Subcutaneous preadipocyte (primary cell): ENCODE results near the gene DHRS13. TPM values are rescaled to one million over a fixed set of nuclear protein-coding genes. Genes with fewer than 3 reads are reported as not detected.

Experiments
- total RNA-seq: library from RNA; depleted of rRNA; stranded (reverse); fragments of >200 nt; gene quantifications from 2 replicates; pipeline ENCODE4 v1.2.3, GENCODE V29; 2012

The DHRS13 gene, protein sequence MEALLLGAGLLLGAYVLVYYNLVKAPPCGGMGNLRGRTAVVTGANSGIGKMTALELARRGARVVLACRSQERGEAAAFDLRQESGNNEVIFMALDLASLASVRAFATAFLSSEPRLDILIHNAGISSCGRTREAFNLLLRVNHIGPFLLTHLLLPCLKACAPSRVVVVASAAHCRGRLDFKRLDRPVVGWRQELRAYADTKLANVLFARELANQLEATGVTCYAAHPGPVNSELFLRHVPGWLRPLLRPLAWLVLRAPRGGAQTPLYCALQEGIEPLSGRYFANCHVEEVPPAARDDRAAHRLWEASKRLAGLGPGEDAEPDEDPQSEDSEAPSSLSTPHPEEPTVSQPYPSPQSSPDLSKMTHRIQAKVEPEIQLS
- total RNA-seq, result 4.8 and 5.5 TPM in 2 replicates

DNA sequence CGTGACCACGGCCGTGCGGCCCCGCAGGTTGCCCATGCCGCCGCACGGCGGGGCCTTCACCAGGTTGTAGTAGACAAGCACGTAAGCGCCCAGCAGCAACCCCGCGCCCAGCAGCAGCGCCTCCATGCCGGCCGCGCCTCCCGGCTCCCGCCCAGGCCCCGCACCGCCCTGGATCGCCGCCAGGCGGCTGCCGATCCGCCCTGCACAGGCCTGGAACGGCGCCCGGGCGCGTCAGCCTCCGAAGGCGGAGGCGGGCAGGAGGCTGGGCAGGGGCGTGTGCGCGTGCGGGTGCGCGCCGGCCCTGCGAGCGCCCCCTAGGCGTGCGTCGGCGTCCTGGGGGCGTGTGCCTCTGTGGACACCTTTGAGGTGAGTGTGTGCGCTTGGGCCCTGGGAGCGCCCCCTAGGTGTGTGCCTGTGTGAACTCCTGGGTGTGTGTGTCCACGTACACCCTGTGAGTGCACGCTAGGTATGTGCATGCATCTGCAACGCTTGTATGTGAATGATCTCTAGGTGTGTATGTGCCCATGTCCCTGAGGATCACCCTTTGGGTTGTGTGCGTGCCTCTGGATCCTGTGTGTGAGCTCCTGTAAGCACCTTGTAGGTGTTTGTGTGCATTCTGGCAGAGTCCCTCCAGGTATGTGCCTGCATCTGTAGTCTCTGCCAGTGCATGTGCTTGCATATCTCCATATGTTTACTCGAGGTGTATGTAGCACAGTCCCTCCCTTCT, at the start of gene DHRS13:
Gene DHRS13, minus strand, starts transcription at position 261 of the 727 bp plus-strand sequence. Its CDS starts 135 bp downstream, at position 126.

DNA sequence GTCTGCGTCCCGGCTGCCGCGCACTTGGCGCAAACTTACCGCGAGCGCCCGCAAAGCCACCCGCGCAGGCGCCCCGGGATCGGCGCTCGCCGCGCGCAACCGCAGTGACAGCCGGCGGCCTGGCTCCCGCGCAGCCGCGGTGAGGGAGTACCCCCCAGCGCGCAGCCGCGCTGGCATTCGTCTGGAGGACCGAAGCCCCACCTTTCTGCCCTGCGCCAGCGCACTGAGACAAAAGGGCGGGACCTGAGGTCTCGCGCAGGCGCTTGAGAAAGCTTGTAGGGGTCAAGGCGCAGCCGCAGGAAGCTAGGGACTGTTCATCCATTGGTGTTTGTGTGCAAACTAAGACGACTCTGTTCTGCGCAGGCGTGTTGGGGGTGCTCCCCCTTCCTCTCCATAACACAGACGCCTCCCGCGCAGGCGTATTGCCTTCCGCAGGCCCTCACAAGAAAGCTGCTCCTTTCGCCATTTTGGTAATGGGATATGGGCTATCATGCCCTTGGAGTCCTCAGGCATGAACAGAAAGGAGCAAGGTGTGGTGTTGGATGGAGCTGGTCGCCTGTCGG, 48.6 kb upstream of the DHRS13 start, which contains the start of gene PHF12:
Gene PHF12, minus strand, starts transcription at position 91 of the 563 bp plus-strand sequence. CDS start 558 bp downstream, outside the sequence.

DNA sequence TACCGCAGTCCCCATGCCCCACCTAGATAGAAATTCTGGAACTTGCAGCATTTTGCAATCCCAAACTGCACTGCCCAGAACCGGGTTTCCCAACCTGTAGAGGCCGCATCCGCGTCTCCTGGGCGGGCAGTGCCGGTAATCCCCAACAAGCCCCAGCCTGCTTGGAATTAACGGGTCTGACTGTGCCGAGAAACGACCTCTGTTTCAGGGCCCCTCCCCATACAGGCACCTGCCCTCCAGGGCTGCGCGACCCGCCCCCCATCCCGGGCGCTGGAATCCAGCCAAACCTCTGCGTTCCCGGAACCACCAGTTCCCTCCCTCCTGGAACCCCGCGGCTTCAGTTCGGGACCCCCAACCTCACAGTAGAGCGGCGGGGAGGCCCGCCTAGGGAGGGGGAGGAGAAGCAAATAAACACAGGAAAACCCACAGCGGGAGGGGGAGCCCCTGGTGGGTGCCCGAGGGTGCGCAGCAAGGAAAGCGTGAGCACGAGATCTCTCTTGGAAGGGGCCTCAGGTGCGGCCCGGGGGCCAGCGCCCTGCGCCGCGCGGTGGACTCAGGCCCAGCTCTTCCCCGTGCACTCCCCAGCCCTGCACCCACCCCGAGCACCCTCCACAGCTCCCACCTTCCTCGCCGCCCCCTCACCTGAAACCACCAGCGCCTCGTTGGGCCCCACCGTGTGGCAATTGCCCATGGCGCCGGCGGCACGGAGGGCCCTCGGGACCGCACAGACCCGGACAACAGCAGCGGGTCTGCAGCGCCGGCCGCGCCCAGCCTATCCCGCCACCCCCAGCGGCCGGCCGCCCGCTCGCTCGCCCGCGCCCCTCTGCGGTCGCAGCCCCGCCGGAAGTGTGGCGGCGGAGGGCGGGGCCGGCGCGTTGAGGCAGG, 5.8 kb downstream of the DHRS13 start, which contains the start of gene FLOT2:
Gene FLOT2, minus strand, starts transcription at position 850 of the 885 bp plus-strand sequence. Its CDS starts 159 bp downstream, at position 691.

DNA sequence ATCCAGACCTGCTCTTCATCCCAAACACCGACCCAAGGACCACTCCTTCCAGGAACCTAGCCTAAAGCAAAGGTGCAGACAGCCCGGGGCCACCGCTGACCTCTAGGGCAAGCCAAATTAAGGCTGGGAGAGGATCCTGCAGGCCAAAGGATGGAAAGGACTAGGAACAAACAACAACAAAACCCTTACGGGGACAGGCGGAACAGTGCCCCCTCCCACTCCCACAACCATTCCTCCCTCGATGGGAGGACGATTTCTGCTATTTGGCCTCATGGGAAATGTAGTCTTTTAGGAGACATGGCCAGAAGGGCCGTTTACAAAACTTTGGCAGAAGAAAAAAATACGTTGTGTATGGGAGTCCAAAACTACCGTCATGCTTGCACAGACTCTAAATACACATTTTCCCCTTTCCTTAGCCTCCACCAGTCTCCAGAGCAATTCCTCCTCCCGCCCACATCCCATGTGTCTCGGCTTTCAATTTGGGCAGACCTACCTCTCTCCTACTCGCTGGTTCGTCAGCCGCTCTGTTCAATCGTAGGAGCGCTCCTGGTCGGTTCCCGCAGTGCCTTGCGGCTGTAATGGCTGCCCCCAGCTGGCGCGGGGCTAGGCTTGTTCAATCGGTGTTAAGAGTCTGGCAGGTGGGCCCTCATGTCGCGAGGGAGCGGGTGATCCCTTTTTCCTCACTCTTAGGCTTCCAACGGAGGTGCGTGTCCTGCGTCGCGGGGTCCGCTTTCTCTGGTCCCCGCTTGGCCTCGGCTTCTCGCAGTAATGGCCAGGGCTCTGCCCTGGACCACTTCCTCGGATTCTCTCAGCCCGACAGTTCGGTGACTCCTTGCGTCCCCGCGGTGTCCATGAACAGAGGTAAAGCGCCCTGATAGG, 48.2 kb downstream of the DHRS13 start, which contains the start of gene ERAL1:
Gene ERAL1, plus strand, starts transcription at position 560 of the 879 bp plus-strand sequence. Its CDS starts 19 bp downstream, at position 579.

Other genes with a start within 250 kb of the DHRS13 start
- 24.2 and 37.1 TPM in 2 replicates for gene SDF2, start 241.2 kb downstream of the DHRS13 start, total RNA-seq
- gene SUPT6H, start 240.9 kb downstream of the DHRS13 start, total RNA-seq, result 43.4 and 44.8 TPM in 2 replicates
- 1.4 and 1.8 TPM in 2 replicates for gene PROCA1, start 191.2 kb downstream of the DHRS13 start, total RNA-seq
- gene RAB34, start 185.2 kb downstream of the DHRS13 start, total RNA-seq, result 142 and 146 TPM in 2 replicates
- 406 and 856 TPM in 2 replicates for gene RPL23A, start 183.1 kb downstream of the DHRS13 start, total RNA-seq
- 3.1 and 4.0 TPM in 2 replicates for gene TLCD1, start 176.8 kb downstream of the DHRS13 start, total RNA-seq
- 1.8 and 2.9 TPM in 2 replicates for gene NEK8, start 174.3 kb downstream of the DHRS13 start, total RNA-seq
- gene TRAF4, start 159.1 kb downstream of the DHRS13 start, total RNA-seq, result 19.5 and 27.8 TPM in 2 replicates
- 3.7 and 5.7 TPM in 2 replicates for gene FAM222B, start 60.3 kb downstream of the DHRS13 start, total RNA-seq
- 25.4 and 30.1 TPM in 2 replicates for gene ERAL1, start 48.1 kb downstream of the DHRS13 start, total RNA-seq
- gene FLOT2, start 5.3 kb downstream of the DHRS13 start, total RNA-seq, result 32.1 and 36.7 TPM in 2 replicates
- gene PHF12, start 48.4 kb upstream of the DHRS13 start, total RNA-seq, result 16.2 and 22.1 TPM in 2 replicates
- not detected in 2 replicates for gene SEZ6, start 103.0 kb upstream of the DHRS13 start, total RNA-seq
- gene PIPOX, start 140.1 kb upstream of the DHRS13 start, total RNA-seq, result 1.4 and 1.5 TPM in 2 replicates